OCI-LY1 (cell line): Measurements from ENCODE around the gene SLC25A29.

Source experiments
- H2AFZ ChIP-seq: fragments of 200-600 bp; sonication (generic), shearing (Covaris generic); 2 replicates; pipeline ENCODE4 v1.6.0; 2014; ENCODE audit warnings: antibody characterized with exemption, mild to moderate bottlenecking, low read length
- H3F3A ChIP-seq: fragments of 200-600 bp; sonication (generic), shearing (Covaris generic); 2 replicates; pipeline ENCODE4 v1.6.0; 2014; ENCODE audit warnings: mild to moderate bottlenecking, antibody characterized with exemption, low read length, moderate library complexity; ENCODE audit not compliant: insufficient read depth
- H3K27ac ChIP-seq: fragments of 200-600 bp; sonication (generic); 2 replicates; pipeline ENCODE4 v1.5.1; 2014; ENCODE audit warnings: low read length, mixed run types, mild to moderate bottlenecking, low read depth; ENCODE audit not compliant: poor library complexity, severe bottlenecking
- H3K27me3 ChIP-seq: fragments of 200-600 bp; sonication (generic); 2 replicates; pipeline ENCODE4 v1.6.0; 2014; ENCODE audit warnings: antibody characterized with exemption, mild to moderate bottlenecking, low read length, moderate library complexity; ENCODE audit not compliant: insufficient read depth
- H3K36me3 ChIP-seq: fragments of 200-600 bp; sonication (generic); 2 replicates; pipeline ENCODE4 v1.6.1; 2014; ENCODE audit warnings: mild to moderate bottlenecking, antibody characterized with exemption, low read length, moderate library complexity, mixed read lengths; ENCODE audit not compliant: insufficient read depth
- H3K4me1 ChIP-seq: fragments of 200-600 bp; sonication (generic); 2 replicates; pipeline ENCODE4 v1.5.1; 2014; ENCODE audit warnings: mild to moderate bottlenecking, low read length, moderate library complexity; ENCODE audit not compliant: insufficient read depth, severe bottlenecking
- H3K4me2 ChIP-seq: fragments of 200-600 bp; sonication (generic), shearing (Covaris generic); 2 replicates; pipeline ENCODE4 v1.6.1; 2014; ENCODE audit warnings: low read length
- H3K4me3 ChIP-seq: fragments of 200-600 bp; sonication (generic); 2 replicates; pipeline ENCODE4 v1.5.1; 2014; ENCODE audit warnings: low read length, low read depth, mild to moderate bottlenecking, mixed read lengths; ENCODE audit not compliant: poor library complexity, severe bottlenecking
- H3K79me2 ChIP-seq: fragments of 200-600 bp; shearing (Covaris generic); 2 replicates; pipeline ENCODE4 v1.6.1; 2016; ENCODE audit warnings: mixed run types, low read length, mixed read lengths; ENCODE audit not compliant: insufficient read depth
- H3K9ac ChIP-seq: fragments of 200-600 bp; sonication (generic), shearing (Covaris generic); 2 replicates; pipeline ENCODE4 v1.6.1; 2014; ENCODE audit warnings: mild to moderate bottlenecking, low read length, mixed read lengths
- H3K9me2 ChIP-seq: fragments of 200-600 bp; sonication (generic), shearing (Covaris generic); 2 replicates; pipeline ENCODE4 v1.6.1; 2014; ENCODE audit warnings: low read depth, mild to moderate bottlenecking, low read length, mixed read lengths
- H3K9me3 ChIP-seq: fragments of 200-600 bp; shearing (Covaris generic); 2 replicates; pipeline ENCODE4 v1.6.1; 2014; ENCODE audit warnings: low read length, mixed read lengths
- H4K20me1 ChIP-seq: fragments of 200-600 bp; sonication (generic), shearing (Covaris generic); 2 replicates; pipeline ENCODE4 v1.6.0; 2016; ENCODE audit warnings: mild to moderate bottlenecking, low read length; ENCODE audit not compliant: insufficient read depth
- EZH2 ChIP-seq: fragments of 200-600 bp; sonication (generic), shearing (Covaris generic); IDR thresholded peaks from 2 replicates; pipeline ENCODE4 v1.8.0; 2017; ENCODE audit warnings: borderline replicate concordance, mixed run types, mild to moderate bottlenecking, antibody characterized with exemption, low read length, moderate library complexity, mixed read lengths
- TF ChIP-seq, protein P1 (sequence below): fragments of 200-600 bp; sonication (generic), shearing (Covaris generic); IDR thresholded peaks from 2 replicates; pipeline ENCODE4 v1.5.1; 2017; ENCODE audit warnings: mild to moderate bottlenecking, antibody characterized with exemption, low read length, moderate library complexity, mixed read lengths

The SLC25A29 gene

DNA sequence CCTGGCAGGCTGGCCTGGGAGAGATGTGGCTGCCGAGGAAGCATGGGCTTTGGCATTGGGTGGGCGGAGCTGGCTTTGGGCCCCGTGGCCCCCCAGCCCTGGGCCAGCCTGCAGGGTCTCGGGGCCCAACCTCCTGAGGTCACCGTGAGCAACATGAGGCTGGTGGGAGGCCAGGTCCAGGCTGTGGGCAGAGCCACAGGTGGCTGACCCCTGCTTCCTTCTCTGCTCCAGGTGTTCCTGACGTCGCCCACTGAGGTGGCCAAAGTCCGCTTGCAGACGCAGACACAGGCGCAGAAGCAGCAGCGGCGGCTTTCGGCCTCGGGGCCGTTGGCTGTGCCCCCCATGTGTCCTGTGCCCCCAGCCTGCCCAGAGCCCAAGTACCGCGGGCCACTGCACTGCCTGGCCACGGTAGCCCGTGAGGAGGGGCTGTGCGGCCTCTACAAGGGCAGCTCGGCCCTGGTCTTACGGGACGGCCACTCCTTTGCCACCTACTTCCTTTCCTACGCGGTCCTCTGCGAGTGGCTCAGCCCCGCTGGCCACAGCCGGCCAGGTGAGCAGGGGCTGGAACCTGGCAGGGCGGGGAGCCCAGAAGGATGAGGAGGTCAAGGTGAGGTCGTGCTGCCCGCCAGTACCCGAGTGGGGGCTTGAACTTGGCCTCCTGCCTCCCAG lies 22.4 kb upstream of the SLC25A29 start:
- Histone ChIP-seq H3K9me3 (no peaks in the 10 kb centered on the region), H3K27me3 (peaks cover 12% of the 10 kb centered on the region), H3K27ac (no peak overlapping the region), H3K4me2 (no peak overlapping the region), H3K9ac (no peak overlapping the region), H3K4me1 (no peaks in the 10 kb centered on the region), H3K4me3 (no peak overlapping the region), H4K20me1 (no peaks in the 10 kb centered on the region), H3K36me3 (no peaks in the 10 kb centered on the region), H3F3A (no peaks in the 10 kb centered on the region), H3K9me2 (no peaks in the 10 kb centered on the region), H3K79me2 (no peaks in the 10 kb centered on the region), H2AFZ (no peak overlapping the region)
- no peak for TF ChIP-seq EZH2
- TF ChIP-seq, protein P1, sequence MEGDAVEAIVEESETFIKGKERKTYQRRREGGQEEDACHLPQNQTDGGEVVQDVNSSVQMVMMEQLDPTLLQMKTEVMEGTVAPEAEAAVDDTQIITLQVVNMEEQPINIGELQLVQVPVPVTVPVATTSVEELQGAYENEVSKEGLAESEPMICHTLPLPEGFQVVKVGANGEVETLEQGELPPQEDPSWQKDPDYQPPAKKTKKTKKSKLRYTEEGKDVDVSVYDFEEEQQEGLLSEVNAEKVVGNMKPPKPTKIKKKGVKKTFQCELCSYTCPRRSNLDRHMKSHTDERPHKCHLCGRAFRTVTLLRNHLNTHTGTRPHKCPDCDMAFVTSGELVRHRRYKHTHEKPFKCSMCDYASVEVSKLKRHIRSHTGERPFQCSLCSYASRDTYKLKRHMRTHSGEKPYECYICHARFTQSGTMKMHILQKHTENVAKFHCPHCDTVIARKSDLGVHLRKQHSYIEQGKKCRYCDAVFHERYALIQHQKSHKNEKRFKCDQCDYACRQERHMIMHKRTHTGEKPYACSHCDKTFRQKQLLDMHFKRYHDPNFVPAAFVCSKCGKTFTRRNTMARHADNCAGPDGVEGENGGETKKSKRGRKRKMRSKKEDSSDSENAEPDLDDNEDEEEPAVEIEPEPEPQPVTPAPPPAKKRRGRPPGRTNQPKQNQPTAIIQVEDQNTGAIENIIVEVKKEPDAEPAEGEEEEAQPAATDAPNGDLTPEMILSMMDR: no peak

DNA sequence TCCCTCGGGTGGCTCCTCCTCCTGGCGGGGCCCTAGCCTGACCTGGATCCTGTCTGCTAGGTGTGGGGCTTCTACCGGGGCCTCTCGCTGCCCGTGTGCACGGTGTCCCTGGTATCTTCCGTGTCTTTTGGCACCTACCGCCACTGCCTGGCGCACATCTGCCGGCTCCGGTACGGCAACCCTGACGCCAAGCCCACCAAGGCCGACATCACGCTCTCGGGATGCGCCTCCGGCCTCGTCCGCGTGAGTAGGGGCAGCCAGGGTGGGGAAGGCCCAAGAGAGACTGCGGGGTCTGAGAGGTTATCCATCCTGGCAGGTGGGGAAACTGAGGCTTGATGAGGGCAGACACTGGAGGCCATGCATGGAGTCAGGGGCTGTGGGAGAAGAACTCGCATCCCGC lies 20.9 kb upstream of the SLC25A29 start:
- H3K9me3 ChIP-seq: no peaks in the 10 kb centered on the region
- H3K4me2 ChIP-seq: no peak overlapping the region
- no peaks in the 10 kb centered on the region for H3F3A ChIP-seq
- no peak overlapping the region for H2AFZ ChIP-seq
- H3K36me3 ChIP-seq: no peaks in the 10 kb centered on the region
- TF ChIP-seq, protein P1: no peak
- TF ChIP-seq EZH2: no peak
- no peak overlapping the region for H3K4me3 ChIP-seq
- no peak overlapping the region for H3K27ac ChIP-seq
- H3K9me2 ChIP-seq: no peaks in the 10 kb centered on the region
- no peaks in the 10 kb centered on the region for H3K4me1 ChIP-seq
- H3K9ac ChIP-seq: no peak overlapping the region
- H4K20me1 ChIP-seq: no peaks in the 10 kb centered on the region
- no peaks in the 10 kb centered on the region for H3K79me2 ChIP-seq
- peaks cover 15% of the 10 kb centered on the region for H3K27me3 ChIP-seq

DNA sequence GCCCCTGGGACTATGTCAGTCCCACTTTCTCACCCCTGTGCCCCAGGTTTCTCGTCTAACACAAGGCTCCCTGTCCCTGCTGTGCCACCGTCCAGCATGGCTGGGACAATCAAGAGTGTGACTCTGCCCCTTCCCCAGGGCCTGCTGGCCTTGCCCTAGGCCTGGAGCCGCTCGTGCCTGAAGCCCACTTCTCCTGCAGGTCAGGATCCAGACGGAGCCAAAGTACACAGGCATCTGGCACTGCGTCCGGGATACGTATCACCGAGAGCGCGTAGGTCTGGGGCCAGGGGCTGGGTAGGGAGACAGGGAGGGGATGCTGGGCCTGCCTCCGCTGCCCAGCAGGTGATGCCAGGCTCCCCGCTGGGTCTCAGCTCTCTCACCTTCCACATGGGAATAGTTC lies 19.7 kb upstream of the SLC25A29 start:
- H3K9ac ChIP-seq: no peak overlapping the region

More for the DNA sequence above, 19.7 kb upstream of the SLC25A29 start:
- H3K4me3 ChIP-seq: no peak overlapping the region
- H3K79me2 ChIP-seq: no peaks in the 10 kb centered on the region
- no peaks in the 10 kb centered on the region for H3K4me1 ChIP-seq
- no peaks in the 10 kb centered on the region for H3K9me3 ChIP-seq
- TF ChIP-seq, protein P1: no peak
- TF ChIP-seq EZH2: no peak
- no peak overlapping the region for H2AFZ ChIP-seq
- no peaks in the 10 kb centered on the region for H3K36me3 ChIP-seq
- H3K9me2 ChIP-seq: no peaks in the 10 kb centered on the region
- no peaks in the 10 kb centered on the region for H4K20me1 ChIP-seq
- H3K27ac ChIP-seq: no peak overlapping the region
- H3K4me2 ChIP-seq: no peak overlapping the region
- no peaks in the 10 kb centered on the region for H3F3A ChIP-seq
- H3K27me3 ChIP-seq: peaks cover 15% of the 10 kb centered on the region
